HG03571 (cell line): Measurements from ENCODE around the gene IFI16.
A peak's percentile ranks its signal among the peaks of the same experiment; 100 is the strongest.
"Not testable (repeated sequence)": the region's sequence is repeated elsewhere in the genome, so short reads cannot be mapped to it uniquely, and the experiment has no call there.

Source experiments
- ATAC-seq: cut with Tn5 transposase; IDR thresholded peaks from one replicate; pipeline ENCODE4 v1.9.1; 2021; ENCODE audit not compliant: unreplicated experiment

The IFI16 gene

DNA sequence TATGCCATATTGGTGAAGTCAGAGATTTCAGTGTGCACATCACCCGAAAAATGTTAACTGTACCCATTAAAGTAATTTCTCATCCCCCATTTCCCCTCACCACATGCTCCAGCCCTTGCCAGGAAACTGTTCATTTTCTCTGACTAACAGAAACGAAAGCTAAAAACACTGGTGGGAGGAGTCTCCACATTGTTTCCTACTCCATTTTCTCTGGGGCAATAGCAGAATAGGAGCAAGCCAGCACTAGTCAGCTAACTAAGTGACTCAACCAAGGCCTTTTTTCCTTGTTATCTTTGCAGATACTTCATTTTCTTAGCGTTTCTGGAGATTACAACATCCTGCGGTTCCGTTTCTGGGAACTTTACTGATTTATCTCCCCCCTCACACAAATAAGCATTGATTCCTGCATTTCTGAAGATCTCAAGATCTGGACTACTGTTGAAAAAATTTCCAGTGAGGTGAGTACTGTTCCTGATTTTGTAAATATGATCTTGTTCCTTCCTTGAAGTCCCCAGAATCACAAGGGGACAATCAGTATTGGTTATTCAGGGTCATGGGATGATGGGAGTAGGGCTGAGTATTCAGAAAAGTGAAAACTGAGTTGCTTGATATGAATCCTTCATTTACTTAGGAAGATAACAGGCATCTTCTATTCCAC is at the start of gene IFI16:
Gene IFI16, plus strand, starts transcription at position 204 of the 658 bp plus-strand sequence. CDS start 4,774 bp downstream, outside the sequence.
- peak; percentile 57 for ATAC-seq

DNA sequence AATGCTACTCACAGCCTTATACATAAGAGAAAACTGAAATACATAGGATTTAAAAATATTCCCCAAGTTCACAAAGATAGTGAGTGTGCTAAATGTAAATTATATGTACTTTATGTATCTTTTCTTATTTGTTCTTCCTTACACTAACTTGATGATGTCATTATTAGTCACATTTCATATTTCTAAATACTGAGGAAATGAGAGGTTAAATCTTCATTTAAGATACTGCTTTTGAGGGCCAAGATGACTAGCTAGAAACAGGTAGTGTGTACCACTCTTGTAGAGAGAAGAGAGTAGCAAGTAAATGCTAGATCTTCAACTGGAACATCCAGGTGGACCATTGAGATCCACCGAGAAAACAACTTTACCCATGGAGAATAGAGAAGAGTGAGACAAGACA is 48.5 kb upstream of the IFI16 start:
- no peak for ATAC-seq

DNA sequence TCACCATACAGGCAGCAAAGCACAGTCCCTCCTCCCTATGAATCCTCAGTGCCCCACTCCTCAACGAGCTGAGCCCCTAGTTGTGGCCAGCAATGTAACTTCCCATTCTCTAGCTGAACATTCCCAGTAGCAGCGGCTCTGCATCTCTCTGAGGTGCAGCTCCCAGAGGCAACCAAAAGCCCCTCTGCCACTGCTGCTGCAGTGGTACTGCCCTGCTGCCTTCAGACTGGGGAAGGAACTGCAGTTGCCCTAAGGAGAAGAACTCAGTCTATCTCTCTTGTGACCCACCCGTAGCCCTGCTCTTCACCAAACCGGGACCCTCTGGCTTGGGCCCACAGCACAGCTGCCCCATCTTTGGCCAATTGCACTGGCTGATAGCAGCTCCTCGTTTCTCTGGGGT is 46.7 kb upstream of the IFI16 start:
- ATAC-seq: no peak

DNA sequence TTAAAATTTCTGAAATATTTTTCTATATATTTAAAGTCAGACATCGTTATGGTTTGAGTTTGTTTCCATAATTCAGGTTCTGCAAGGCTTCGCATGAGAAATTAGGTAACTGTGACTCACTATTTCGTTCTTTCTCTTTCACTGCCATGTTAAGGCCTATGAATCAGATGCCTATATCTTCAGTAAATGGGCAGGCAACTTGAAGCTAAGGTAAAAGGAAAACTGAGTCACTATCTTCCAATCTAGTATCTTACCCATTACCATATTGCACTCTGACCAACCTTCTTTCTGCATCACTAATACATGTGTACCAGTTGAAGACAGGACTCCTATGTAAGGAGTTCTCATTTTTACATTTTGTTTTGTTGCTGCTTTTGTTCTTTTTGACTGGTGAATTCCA is 40.5 kb upstream of the IFI16 start:
- ATAC-seq: no peak

DNA sequence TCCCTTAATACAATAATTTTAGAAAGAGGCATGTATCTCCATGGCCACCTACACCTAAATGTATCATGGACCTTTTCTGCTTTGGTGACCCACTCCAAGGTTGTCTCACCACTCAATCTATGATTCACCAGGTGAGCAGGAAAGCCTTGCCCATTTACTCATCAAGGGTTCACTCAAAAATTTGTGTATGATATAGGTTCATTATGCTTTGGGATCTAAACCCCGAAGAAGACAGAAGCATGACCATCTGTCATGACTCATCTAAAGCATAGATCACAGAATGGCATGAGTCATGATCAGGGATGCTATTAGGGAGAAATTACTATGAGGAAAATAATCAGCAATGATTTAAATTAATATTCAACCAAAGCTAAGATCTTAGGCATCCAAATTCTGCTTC is 39.9 kb upstream of the IFI16 start:
- no peak for ATAC-seq

DNA sequence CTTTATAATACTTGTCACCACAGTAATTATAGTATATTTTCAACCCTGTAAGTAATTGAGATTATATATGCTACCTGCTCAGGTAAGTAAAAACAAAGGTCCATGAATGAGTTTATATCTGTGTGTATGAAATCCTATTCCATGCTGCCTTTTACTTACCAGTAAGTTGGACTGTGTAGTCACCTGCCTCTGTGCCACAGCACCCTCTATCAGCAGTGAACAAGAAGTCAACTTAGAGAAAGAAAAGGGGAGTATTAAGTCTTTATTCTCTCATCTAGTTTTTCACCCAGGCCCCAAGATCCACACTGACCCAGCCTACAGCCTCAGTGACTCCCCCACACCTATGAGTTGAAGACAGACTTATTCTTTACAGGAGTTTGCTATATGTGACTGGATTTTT is 36.9 kb upstream of the IFI16 start:
- no peak for ATAC-seq

DNA sequence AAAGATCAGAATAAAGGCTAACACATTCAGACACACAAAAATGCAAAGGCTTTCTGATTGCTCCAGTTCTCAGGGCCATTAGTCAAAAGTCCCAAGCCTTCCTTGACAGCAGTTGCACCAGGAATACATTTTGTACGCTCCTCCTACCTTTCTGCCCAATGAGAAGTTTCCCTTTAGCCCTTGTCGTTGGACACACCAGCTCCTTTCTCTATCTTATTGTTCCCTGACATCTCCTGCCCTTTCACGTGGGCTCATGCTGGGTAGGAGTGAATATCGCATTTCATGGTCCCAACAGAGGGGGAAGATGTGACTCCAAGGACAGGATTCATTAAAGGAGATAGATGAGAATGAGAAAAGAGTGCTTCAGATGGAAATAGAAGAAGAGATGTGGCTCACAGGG is 33.5 kb upstream of the IFI16 start:
- no peak for ATAC-seq

DNA sequence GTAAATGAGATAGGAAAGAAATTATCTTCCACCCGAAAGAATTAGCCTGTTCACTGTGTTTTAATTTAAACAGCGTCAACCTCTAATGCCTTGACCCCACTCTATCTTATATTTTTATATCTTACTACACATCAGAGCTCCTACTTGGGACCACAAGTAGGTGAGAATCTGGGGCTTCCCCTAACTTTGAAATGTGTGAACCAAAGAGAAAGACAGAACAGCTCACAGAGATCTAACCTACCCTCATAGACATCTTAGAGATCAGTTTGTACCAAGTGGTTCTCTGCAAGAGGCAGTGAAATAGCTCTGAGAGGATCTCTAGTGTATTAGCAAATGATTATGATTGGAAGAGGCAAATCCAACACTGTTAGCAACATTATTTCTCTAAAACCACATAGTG is 31.0 kb upstream of the IFI16 start:
- ATAC-seq: no peak

DNA sequence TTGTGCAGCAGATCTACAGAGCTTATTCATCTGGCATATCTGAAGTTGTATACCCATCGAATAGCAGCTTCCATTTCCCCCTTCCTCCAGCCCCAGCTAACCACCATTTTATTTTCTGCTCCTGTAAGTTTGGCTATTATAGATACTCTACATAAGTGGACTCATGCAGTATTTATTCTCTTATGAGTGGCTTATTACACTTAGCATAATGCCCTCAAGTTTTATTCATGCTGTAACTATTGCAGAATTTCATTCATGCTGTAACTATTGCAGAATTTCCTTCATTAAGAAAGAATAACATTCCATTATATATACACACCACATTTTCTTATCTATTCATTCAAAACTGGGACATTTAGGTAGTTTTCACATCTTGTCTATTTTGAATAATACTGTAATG is 30.5 kb upstream of the IFI16 start:
- no peak for ATAC-seq

DNA sequence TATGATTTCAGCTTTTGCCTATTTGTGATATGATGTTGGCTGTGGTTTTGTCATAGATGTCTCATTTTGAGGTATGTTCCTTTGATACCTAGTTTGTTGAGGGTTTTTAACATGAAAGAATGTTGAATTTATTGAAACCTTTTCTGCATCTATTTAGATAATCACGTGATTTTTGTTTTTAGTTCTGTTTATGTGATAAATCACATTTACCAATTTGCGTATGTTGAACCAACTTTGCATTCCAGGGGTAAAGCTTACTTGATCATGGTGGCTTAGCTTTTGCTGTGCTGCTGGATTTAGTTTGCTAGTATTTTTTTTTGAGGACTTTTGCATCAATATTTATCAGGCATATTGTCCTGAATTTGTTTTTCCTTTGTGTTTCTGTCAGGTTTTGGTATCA is 26.5 kb upstream of the IFI16 start:
- ATAC-seq: no peak

DNA sequence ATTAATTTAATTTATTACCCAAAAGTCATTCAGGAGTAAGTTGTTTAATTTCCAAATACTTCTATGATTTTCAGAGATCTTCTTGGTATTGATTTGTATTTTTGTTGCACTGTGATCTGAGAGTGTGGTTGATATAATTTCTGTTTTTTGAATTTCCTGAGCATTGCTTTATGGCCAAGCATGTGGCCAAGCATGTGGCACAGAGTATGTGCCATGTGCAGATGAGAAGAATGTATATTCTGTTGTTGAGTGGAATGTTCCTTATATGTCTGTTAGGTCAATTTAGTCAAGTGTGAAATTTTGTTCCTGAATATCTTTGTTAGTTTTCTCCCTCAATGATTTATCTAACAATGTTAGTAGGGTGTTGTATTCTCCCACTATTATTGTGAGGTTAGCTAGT is 25.3 kb upstream of the IFI16 start:
- ATAC-seq: no peak

DNA sequence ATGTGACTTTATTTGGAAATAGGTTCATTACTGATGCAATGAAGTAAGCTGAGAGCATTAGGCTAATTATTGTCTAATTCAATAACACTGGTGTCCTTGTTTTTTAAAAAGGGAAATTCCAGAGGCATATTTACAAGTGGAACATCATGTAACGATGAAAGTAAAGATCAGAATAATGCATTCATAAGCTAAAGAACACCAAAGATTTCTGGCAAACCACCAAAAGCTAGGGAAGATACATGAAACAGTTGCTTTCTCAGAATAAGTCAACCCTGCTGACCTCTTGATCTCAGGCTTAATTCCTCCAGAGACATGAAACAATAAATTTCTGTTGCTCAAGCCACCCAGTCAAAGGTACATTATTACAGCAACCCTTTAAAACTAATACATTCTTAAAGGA is 20.3 kb upstream of the IFI16 start:
- no peak for ATAC-seq

DNA sequence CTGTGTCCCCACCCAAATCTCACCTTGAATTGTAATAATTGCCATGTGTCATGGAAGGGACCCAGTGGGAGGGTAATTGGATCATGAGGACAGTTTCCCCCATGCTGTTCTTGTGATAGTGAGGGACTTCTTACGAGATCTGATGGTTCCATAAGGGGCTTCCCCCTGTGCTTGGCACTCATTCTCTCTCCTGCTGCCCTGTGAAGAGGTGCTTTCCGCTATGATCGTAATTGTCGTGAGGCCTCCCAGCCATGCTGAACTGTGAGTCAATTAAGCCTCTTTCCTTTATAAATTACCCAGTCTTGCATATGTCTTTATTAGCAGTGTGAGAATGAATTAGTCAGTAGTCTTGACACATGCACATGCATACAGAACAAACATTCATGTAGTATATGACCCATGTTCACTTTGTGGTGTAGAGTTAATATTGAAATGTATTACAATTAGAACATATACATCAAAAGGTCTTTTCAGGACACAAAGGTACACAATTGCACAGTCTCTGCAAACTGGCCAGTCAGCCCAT is 16.9 kb upstream of the IFI16 start:
- ATAC-seq: no peak

DNA sequence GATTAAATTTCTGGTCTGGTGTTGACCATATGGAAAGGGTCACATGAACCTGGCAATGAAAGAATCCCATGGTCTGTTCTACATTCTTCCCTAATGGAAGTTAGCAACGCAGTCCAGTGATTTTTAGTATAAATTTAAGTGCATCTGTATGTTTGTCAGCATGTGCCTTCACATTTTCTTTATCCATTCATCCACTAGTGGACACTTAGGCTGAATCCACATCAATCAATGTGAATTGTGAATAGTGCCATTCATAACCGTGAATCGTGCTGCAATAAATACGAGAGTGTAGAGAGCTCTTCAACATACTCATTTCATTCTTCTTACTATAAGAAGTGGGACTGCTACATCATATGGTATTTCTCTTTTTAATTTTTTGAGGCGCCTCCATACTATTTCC is 12.7 kb upstream of the IFI16 start:
- no peak for ATAC-seq

DNA sequence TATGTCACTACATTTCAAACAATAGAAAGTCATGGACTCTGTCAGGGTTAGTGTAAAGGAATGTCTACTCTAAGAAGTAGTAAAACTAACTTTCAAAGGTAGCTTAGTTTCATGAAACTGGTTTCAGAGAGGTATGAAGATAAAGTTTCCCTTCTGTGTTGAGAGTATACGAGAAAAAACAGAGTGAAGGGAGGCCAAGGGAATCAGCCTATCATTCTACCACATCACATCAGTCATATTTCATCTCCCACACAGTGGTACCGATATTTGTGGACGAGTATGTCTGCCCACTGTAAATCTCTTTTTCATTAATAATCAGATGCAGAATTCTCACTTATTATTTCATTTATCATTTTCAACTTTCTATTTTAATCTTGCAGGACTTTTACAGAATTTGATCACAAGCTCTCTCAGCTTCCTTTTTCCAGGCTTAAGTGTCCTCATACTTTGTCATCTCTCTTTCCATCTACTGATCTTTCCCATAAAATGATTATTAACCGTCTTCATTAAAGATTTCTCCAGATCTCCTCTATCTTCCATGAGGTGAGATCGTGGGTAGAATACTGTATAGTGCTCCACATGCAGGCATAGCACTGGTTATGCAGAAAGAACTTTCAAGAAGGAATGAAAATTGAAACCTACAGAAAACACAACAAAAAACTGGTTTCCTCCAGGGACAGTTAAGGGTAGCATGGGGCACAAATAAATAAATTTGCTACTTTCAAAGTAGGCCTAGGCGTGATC is 11.5 kb upstream of the IFI16 start:
- ATAC-seq: no peak

DNA sequence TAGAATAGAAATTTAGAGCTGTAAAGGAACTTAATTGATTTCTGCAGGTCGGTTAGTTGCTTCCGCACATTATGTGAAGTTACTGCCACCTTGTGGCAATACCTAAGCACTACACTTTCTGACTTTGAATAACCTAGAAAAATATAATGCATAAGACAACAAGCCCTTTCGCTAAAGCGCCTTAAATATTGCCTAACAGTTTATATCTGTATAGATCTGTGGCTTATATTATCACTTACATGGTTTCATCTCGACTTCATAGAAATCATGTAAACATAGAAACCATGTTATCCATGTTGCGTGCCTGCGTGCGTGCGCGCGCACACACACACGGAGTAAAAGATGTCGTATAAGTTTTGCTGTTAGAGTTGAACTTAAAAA is 10.9 kb upstream of the IFI16 start:
- no peak for ATAC-seq

DNA sequence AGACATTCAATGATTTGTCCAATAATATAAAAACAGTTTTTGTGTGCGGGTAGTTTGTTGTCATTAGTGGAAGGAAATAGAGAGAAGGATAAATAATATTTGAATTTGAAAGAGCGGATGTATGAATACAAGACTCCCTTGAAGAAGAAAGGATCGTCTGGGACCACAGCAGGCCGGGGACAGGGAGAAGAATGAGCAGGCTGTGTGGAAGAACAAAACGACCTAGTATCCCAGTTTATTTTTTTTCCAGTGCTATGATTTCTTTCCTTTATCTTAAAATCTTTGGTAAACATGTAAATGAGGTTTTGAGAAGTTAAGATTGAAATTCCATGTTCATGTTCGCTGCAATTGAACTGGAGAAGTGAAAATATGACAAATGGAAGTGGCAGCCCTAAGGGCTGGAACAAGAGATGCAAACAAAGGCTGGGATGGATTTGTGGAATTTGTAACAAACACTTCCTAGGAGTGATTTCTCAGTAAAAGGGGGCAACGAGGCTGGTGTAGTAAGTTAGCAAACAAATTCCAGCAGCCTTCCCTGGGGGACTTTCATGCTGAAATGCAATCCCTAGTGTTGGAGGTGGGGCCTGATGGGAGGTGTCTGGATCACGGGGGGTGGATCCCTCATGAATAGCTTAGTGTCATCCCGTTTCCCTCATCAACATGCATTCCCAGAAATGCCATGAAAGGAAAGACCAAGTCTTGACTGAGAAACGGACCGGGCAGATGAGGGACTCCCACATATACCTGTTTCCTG is 10.2 kb upstream of the IFI16 start:
- ATAC-seq: no peak

DNA sequence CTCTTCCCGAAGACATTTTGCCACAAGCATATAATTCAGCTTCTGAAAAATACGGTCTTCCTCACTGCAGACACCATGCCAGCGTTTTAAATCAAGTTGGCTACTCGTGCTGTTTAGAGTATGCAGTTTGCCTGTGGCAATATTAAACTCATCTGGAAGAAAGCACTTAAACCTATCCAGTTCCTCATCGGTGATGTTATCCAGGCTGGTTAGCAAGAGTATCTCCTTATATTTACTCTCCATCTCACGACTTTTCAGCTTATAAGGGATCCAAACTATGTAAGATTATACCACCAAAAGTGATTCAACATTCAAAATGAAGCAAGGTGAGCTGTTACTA is 9.7 kb upstream of the IFI16 start:
- ATAC-seq: no peak

DNA sequence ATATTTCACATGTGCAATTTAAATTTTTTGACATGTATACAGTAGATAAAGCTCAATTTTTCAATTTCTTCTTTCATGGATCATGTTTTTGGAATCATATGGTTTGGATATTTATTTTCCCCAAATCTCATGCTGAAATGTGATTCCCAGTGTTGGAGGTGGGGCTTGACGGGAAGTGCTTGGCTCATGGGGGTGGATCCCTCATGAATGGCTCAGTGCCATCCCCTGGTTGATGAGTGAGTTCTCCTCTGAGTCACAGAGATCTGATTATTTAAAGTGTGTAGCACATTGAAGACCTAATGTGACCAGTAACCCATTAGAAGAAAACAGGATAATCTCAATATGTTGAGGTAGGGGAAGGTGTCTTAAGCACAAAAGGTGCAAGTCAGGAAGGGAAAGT is 9.1 kb upstream of the IFI16 start:
- no peak for ATAC-seq

DNA sequence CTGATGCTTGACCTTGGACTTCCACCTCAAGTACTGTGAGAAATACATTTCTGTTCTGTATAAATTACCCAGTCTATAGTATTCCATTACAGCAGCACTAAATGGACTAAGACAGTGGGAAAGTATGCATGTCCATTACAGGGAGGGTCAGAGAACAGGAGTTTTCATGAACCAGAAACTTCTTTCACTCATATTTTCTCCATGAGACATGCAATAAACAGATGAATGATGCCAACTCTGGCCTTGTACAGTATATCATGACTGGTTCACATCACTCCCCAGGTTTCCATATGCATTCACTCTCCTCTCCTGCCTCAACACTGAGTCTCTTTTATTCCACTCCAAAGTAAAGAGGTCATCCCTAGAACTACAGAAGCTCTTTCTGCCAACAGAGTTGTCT is 4.5 kb upstream of the IFI16 start:
- ATAC-seq: no peak

DNA sequence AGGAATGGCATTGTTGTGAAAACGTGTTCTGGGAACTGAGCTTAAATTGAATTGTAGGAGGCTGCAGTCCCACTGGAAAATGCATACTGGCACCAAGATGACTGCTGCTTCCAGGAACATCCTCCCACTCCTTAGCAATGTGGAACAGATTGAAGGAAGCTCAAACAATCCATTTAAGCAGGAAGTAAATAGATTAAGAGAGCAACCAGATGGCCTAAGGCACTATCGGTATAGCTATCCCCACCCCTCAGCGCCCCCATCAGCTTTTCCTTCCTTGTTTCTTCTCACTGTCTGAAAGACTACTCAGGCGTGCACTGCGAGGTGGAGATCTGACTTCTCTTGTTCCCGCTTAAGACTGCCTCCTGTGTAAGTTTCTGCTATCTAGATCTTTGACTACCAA is 4.0 kb upstream of the IFI16 start:
- ATAC-seq: no peak

DNA sequence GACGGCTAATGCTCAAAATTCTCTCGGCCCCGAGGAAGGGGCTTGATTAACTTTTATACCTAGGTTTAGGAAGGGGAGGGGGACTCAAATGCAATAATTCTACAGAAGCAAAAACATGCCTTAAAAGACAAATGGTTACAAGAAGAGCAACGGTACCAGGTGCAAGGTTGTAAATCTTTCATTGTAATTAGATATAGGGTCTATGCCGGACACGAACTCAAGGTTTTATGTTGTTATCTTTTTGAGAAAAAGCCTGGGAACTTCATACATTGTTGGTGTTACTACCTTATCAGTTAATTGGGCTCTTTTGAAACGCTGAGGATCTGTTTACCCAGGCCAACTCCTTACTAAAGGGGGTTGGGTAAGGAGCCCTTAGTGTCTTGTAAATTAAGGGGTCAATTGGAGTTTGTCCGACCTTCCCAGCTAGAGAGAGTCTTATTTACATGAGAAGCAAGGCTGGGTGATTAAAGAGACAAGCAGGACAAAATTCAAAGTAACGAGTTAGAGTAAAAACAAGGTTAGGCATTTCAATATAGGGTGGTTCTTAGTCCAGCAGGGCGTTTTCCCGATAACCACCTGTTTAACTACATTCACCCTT is 3.4 kb upstream of the IFI16 start:
- ATAC-seq: not testable (repeated sequence)
